GM21367 (cell line): ENCODE measurements around the gene SLC66A2.

Experiments used
- ATAC-seq: cut with Tn5 transposase; IDR thresholded peaks from one replicate; pipeline ENCODE4 v1.9.1; 2021; ENCODE audit not compliant: unreplicated experiment

Gene SLC66A2

DNA sequence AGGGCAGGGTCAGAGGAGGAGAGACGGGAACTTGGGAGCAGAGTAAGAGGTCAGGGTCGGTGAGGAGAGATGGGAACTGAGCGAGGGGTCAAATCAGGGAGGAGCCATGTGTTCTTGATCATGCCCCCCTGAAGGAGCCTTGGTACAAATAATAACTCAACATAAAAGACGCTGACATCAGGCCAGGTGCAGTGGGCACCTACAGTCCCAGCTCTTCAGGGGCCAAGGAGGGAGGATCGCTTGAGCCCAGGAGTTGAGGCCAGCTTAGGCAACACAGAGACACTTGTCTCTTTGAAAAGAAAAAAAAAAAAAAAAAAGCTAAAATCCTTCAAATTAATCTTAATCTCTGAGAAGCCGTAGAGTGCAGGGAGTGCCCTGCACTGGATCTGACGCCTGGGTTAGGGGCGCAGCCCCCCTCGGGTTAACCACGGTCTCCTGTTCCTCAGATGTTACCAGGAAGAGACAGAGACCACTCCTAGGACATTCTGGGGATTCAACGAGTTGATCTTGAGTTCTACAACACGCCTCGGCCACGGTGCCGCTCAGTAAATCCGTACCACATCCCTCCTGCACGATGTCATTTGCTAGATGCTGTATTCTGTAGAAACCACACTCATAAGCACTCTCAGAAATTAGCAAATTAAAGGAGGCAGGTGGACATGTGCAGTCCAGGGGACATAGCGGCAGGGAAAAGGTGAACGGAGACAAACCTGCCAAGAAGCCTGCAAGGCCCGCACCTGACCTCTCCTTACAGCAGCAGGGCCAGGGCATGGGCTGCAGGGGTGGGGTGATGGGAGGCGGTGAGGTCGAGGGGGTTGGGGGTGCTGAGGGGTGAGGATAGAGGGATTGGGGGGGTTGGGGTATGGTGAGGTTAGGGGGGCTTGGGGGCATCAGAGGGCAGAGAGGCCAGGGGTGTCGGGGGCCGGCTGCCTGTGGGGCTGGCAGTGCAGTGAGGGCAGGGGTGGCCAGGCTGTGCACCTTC, 29.2 kb downstream of the SLC66A2 start:
- no peak for ATAC-seq

DNA sequence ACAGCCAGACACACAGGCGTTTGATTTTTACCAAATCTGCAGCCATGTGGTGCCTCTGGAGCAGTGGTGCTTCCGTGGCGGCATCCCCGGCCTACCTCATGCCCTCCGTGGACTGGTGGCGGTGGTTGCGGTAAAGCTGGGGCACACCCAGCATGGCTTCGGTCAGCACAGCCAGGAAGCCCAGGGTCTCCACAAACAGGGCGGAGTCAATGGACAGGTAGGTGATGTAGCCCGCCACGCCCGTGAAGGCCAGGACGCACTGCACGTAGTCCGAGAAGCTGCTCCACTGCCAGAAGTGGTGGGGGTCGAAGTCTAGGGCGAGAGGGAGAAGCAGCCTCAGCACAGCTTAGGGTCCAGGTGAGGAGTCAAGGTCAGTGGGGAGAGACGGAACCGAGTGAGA, 32.4 kb downstream of the SLC66A2 start:
- ATAC-seq, result no peak

GRCh38 chr18:79918615-79919011, 32.8 kb downstream of the SLC66A2 start:
- no peak for ATAC-seq

GRCh38 chr18:79917853-79918614, 33.4 kb downstream of the SLC66A2 start:
- no peak for ATAC-seq

- no peak for ATAC-seq
Observed at GRCh38 chr18:79917169-79917852, 34.1 kb downstream of the SLC66A2 start.

DNA sequence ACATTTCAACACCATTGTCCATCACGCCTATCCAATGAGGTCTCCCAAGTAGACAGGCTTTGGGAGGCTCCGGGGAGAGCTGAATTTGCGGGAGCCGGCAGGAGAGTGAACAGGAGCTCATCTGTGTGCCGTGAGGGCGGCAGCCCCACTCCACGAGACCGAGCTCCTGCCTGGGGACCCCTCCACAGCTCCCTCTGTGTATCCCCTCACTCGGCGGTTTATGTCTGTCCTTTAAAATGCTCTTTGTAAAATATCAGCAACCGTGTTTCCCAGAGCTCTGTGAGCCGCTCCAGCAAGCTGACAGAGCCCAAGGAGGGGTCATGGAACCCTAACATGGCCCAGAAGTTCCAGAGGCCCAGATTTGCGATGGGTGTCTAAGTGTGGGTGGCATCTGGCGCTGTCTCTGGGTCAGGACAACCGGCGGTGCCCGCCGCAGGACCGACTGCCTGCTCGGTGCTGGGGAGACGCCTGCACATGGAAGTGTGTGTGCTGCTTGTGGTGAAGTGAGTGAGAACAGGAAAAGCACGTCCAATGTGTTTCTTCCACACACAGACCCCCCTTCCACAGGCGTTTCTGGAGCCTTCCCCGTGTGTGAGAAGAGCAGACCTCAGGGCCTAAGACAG, 34.8 kb downstream of the SLC66A2 start:
- ATAC-seq, result no peak

DNA sequence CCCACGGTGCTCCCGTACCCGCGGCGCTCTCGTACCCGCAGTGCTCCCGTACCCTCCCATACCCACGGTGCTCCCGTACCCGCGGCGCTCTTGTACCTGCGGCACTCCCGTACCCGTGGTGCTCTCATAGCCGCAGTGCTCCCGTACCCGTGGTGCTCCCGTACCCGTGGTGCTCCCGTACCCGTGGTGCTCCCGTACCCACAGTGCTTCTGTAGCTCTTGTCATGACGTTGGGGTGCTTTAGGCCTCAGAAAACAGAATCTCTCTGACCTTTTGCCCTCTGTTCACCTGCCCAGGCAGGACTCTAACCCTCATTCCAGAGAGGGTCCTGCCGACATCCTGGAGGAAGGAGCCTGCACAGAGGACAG, 35.3 kb downstream of the SLC66A2 start:
- ATAC-seq, result no peak

DNA sequence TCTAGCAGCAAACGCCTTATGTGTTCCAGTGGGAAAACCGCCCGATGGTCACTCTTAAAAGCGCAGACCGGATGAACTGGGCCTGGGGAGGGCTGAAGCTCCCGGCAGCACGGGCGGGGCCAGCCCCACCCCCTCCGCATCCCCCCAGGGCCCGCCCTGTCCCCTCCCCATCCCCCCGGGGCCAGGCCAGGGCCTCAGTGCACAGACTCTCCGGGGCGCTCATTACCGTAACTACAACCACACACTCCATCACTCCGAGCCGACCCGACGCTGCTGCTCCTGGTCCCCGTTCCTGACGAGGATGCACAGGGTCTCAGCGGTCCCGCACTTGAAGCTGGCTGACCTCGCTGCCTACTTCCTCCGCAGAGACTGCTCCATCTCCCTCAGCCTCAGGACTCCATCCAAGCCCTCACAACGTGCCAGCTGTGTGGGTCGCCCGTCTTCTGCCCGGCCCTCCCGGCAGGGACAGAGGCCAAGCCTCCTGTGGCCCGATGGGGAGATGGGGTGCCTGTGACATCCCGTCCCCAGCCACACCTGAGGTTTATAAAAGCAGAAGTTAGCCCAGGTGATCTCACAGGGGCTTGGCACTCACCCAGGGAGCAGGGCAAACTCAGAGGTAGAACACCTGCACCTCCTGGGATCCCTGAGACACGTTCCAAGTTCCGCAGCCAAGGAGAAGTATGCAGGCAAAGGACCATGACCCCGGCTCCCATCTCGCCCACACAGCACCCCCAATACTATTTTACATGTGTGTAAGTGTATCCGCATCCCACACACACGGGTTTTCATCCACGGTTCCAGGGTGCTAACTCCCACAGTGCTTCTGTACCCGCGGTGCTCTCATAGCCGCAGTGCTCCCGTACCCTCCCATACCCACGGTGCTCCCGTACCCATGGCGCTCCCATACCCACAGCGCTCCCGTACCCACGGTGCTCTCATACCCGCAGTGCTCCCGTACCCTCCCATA, 36.0 kb downstream of the SLC66A2 start:
- no peak for ATAC-seq

- ATAC-seq, result no peak
Observed at GRCh38 chr18:79914614-79915160, 36.8 kb downstream of the SLC66A2 start.

GRCh38 chr18:79912994-79913831, 38.2 kb downstream of the SLC66A2 start:
- no peak for ATAC-seq

DNA sequence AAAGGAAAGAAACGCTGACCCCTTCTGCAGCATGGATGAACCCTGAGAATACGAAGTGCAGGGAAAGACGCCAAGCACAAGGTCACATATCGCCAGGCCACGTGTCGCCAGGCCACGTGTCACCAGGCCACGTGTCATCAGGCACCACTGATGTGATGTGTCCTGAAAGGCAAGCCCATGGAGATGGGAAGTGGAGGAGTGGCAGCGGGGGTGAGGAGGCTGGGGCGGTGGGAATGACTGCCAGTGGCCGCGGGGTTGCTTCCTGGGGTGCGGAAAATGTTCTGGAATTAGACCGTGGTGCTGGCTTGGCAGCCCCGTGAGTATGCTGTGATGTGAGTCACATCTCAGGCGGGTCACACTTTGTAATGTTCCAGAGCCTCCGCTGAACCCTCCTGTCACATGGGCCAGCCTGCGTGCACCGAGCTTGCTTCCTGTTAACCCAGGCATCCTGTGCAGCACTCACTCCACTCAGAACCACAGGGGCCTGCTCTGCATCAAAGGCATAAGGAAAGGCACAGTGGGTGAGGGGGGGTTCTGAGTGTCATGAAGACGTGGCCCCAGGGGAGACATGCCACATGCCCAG, 39.0 kb downstream of the SLC66A2 start:
- no peak for ATAC-seq

GRCh38 chr18:79911344-79912270, 39.8 kb downstream of the SLC66A2 start:
- ATAC-seq, result no peak

DNA sequence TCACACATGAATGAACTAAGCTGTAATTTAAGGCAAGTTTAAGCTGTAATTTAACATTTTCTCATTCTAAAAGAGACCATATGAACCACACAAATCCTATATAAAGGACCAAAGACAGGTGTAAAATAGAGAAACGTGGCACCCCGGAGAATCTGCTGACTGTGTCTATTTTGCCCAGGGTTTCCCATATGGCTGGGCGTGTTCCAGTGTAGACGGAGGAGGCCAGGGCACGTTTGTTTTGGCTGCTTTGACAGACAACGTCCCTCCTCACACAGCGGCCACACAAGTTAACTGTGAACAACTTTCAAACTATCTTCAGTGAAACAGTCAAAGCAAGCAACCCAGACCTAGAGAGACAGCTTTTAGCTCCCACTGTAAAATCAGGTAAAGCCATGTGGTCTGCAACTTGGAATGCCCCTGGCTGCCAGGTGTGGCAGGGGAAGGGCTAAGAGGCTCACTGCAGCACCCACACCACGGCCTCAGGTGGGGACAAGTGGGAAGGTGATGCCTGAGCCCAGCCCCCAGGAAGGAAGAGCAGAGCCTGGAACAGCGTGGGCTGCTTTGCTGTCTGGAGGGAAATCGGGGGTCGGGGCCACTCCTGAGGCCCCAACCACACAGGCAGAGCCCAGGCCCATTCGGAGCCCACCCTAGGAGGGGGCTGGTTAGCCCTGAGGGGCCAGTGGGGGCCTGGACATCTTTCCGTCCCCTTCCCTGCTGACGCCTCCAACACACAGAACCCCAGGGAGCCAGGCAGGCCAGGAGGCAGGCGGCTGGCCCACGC, 40.7 kb downstream of the SLC66A2 start:
- no peak for ATAC-seq

DNA sequence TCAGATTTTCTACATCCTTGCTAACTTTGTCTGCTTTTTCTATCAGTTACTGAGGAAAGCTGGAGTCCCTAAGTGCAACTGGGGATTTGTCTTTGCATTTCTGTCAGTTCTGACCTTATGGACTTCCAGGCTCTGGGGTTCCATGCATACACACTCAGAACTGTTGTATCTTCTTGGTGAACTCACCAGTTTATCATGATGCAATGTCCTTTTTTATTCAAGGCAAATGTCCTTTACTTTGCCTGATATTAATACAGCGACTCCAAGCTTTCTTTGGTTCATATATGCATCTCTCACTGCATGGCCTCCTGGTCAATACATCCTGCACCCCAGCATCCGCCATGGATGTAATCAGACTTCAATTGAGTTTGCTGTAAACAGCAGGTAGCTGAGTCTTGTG, 44.7 kb downstream of the SLC66A2 start:
- ATAC-seq, result no peak

GRCh38 chr18:79905993-79906392, 45.5 kb downstream of the SLC66A2 start:
- ATAC-seq, result no peak

- no peak for ATAC-seq
Observed at GRCh38 chr18:79905389-79905911, 46.0 kb downstream of the SLC66A2 start.
